ENCODE data around the gene BRME1.

GRCh38 chr19:13861392-13861713, 44.6 kb downstream of the BRME1 start:
- TF ChIP-seq CTCF (conservative IDR thresholded peaks at IDR 0.05) = no peak
- no peak for TF ChIP-seq EZH2 (IDR thresholded peaks at IDR 0.05; ENCODE audit: low read depth)
